Activated CD8-positive, alpha-beta memory T cell treated with anti-CD3 and anti-CD28 coated beads for 48 hours (primary cell): ENCODE data around the gene OR2D3.
"Not testable (repeated sequence)": the region's sequence is repeated elsewhere in the genome, so short reads cannot be mapped to it uniquely, and the experiment has no call there.

ENCODE experiments used
- DNase-seq, 3 experiments: peaks; one replicate each; pipeline ENCODE4 v3.0.0-alpha.2; 2020; ENCODE audit warnings: low read depth in 2 of 3, low spot score in 2 of 3

Gene OR2D3, protein sequence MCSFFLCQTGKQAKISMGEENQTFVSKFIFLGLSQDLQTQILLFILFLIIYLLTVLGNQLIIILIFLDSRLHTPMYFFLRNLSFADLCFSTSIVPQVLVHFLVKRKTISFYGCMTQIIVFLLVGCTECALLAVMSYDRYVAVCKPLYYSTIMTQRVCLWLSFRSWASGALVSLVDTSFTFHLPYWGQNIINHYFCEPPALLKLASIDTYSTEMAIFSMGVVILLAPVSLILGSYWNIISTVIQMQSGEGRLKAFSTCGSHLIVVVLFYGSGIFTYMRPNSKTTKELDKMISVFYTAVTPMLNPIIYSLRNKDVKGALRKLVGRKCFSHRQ

DNA sequence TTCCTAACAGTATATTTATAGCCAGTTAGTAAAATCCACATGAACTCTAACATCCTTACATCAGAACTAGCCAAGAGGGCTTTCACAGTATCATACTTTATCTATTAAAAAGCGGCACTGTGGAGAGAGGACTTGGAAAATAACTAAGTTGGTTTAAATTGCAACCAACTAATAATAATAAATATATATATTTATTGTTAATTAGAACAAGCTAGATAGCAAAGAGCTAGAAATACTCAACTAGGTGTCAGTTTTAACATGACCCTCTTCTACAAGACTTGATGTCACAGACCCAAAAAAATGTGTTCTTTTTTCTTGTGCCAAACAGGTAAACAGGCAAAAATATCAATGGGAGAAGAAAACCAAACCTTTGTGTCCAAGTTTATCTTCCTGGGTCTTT is at the start of gene OR2D3:
TSS of gene OR2D3 (plus strand) at position 301 of the 400 bp plus-strand sequence. CDS start at position 301, 0 bp downstream.
- DNase-seq, result no peak

DNA sequence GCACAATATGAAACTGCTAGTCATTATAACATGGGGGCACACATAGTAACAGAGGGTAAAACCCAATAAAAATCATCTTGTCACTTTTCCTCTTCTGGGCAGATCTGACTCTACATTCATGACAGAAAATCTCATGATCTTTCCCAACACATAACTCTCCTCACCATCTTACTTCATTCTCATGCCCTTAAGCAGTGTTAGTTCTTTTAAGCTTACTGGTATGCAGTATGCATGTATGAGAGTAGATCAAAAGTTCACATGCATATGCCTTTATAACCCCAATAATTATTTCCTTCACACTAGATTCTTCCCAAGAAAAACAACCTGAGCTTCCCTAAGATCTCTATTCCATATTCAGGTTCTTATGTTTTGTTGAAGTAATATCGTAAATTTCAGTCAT is 49.5 kb upstream of the OR2D3 start:
- DNase-seq, result no peak

DNA sequence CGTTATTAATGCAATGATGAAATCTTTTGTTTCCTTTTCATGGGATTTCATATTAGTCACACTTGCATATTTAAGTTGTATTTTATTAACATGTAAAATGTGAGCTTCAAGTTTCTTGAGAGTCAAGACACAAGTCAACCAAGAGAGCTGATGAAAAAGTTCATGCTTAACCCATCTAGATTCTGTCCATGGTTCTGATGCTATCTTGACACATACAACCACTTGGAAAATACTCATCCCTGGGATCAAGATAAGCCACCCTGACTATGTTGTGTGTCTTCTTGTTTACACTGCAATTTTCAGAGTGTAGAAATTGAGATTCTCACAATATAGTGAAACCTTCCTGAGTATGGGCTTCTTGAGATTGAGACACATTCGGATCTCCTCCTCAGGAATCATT is 45.0 kb upstream of the OR2D3 start:
- DNase-seq, result no peak

DNA sequence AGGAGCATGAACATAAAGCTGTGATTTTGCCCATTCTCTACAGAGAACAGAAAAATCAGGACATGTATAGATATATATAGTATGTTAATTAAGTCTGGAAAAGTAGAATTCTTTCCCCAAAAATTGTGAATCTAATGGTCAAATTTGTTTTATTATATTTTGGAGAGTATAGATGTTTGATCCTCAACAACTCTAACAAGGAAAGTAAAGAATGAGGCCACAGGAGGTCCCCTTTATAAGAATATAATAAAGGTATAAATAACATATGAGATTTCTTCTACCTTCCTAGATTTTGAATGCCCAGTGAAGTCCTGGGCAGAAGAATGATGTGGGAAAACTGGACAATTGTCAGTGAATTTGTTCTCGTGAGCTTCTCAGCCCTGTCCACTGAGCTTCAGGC is 44.5 kb upstream of the OR2D3 start, which contains the start of gene OR10A4:
TSS of gene OR10A4 (plus strand) at position 301 of the 400 bp plus-strand sequence. CDS start at position 324, 23 bp downstream.
- DNase-seq, result no peak

DNA sequence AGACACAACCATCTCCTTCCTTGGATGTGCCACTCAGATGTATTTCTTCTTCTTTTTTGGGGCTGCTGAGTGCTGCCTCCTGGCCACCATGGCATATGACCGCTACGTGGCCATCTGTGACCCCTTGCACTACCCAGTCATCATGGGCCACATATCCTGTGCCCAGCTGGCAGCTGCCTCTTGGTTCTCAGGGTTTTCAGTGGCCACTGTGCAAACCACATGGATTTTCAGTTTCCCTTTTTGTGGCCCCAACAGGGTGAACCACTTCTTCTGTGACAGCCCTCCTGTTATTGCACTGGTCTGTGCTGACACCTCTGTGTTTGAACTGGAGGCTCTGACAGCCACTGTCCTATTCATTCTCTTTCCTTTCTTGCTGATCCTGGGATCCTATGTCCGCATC is 43.9 kb upstream of the OR2D3 start:
- no peak for DNase-seq

DNA sequence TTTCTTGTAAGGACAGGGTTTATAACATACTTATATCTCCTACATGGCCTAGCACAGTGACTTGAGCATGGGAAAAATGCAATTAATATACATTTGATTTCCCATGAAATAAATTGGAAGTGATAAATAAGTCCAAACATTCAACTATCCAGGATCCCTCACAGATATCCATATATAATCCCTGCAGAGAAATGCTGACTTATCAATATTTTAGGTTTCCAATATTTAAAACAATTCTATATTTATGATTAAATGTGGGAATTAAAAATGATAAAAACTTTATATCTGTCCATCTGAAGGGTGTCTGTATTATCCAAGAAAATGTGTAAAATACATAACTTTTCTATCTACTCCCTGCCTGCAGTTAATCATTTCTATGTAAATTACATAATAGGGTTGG is 38.1 kb upstream of the OR2D3 start:
- DNase-seq, result no peak

DNA sequence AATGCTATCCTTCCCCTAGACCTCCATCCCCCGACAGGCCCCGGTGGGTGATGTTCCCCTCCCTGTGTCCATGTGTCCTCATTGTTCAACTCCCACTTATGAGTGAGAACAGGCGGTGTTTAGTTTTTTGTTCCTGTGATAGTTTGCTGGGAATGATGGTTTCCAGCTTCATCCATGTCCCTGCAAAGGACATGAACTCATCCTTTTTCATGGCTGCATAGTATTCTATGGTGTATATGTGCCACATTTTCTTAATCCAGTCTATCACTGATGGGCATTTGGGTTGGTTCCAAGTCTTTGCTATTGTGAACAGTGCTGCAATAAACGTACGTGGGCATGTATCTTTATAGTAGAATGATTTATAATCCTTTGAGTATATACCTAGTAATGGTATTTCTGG is 33.1 kb upstream of the OR2D3 start:
- DNase-seq, result not testable (repeated sequence)

DNA sequence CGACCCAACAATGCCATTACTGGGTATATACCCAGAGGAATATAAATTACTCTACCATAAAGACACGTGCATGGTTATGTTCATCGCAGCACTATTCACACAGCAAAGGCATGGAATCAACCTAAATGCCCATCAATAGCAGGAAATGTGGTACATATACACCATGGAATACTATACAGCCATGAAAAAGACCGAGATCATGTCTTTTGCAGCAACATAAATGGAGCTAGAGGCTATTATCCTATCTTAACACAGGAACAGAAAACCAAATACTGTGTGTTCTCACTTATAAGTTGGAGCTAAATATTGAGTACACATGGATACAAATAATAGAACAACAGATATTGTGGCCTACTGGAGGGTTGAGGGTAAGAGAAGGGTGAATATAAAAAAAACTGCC is 32.0 kb upstream of the OR2D3 start:
- no peak for DNase-seq

DNA sequence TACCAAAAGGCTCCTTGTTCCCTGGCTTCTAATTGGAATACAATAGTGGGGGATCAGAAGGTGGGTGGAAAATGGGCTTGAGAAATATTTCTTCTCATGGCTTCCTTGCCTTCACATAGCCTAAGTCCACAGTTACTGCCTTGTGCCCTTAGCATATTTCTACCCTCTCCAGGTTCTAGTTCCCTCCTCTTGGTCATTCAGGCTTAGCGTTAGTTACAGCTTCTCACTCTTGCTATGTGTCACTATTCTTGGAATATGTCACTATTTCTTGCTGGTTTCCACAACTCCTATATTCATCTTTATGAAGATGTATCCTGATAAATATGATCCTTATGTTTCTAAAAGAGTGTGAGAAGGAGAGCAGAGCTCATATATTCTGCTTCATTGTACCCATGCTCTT is 31.0 kb upstream of the OR2D3 start:
- no peak for DNase-seq

DNA sequence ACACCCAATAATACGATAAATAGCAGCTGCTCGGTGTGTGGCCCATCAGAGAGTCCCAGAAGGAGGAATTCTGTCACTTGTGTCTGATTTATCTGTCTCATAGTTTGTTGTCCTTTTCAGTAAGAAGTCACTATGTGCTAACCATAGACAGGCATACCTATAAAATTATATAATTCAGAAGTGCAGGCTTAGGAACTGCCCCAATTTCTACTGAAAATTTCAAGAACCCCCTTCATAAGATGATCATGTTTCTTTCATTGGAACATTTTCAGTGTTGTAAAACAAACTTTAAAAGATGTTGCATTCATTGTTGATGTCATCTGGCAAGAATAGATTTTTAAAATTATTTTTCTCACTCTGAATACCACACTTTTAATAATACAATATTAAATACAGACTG is 28.4 kb upstream of the OR2D3 start, which contains the start of gene OR2D2:
TSS of gene OR2D2 (minus strand) at position 101 of the 400 bp plus-strand sequence. CDS start at position 101, 0 bp downstream.
- no peak for DNase-seq

DNA sequence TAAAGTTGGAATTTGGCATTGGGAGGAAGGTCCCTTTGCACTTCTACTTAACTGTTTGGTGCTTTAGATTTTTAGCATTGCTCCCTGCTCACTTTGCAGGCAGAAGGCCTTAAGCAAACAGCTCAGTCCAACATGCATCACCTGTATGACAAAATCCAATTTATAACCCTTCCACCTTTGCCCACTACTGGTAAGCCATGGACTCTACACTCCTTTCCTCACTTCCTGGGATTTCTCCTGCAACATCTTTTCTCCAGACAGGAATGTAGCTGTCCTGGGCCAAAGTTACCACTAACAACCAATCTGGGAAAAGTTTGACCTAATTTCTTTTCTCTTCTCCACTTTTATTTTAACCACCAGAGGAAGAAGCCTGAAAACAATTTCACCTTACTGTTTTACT is 26.7 kb upstream of the OR2D3 start:
- no peak for DNase-seq

DNA sequence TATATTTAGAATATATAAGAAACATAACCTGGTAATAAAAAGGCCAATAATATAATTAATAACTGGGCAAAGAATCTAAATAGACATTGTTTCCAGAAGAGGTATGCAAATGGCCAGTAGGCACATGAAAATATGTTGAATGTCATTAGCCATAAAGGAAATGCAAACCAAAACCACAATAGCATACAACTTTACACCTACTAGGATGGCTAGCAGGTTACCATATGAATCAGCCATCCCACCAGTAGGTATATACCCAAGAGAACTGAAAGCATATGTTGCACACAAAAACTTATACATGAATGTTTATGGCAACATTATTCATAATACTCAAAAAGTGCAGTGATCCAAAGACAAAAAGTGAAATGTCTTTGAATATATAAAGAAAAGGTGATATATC is 25.8 kb upstream of the OR2D3 start:
- no peak for DNase-seq

DNA sequence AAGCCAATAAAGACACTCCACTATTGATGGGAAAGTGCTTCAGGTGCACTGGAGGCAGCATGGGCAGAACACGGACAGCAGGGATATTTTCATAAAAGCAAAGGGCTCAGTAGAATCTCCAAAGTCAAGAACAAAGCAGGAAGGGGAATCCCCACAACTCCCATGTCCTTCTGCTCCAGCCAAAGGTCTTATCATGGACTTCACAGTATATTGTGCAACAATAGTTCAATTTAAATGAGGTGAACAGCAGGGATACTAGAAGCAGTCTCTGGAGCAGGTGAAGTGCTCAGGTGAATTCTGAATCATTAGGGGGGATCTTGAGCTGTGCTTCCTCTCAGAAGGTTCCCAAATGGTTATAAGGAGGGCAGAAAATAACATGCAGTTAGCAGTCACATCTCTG is 21.9 kb upstream of the OR2D3 start:
- DNase-seq, result no peak

DNA sequence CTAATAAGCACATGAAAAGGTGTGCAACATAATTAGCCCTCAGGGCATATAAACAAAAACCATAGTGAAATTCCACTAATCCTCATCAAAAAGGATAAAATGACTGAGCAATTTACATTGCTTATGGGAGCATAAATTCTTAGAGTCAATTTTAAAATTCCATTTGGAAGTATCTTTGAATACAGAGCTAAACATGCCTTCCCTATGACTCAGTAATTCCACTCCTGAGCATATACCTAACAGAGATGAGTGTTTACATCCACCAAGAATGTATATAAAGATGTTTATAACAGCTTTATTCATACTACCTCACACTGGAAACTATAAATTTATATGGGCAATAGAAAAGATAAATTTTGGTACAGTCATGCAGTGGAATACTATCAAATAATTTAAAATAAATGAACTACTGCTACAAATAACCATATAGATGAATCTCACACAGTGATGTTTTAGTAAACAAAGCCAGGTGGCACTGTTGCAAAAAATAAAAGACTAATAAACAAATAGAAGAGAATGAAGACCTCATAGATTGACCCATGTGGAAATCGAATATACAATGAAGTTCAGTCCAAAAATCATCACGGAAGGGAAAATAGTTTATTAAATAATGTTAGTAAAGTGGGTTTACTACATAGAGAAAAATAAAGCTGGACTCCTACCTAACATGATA is 20.3 kb upstream of the OR2D3 start:
- no peak for DNase-seq

DNA sequence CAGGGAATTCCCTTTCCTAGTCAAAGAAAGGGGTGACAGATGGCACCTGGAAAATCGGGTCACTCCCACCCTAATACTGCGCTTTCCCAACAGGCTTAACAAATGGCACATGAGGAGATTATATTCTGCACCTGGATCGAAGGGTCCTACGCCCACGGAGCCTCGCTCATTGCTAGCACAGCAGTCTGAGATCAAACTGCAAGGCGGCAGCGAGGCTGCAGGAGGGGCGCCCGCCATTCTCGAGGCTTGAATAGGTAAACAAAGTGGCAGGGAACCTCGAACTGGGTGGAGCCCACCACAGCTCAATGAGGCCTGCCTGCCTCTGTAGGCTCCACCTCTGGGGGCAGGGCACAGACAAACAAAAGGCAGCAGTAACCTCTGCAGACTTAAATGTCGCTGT is 16.0 kb upstream of the OR2D3 start:
- not testable (repeated sequence) for DNase-seq

DNA sequence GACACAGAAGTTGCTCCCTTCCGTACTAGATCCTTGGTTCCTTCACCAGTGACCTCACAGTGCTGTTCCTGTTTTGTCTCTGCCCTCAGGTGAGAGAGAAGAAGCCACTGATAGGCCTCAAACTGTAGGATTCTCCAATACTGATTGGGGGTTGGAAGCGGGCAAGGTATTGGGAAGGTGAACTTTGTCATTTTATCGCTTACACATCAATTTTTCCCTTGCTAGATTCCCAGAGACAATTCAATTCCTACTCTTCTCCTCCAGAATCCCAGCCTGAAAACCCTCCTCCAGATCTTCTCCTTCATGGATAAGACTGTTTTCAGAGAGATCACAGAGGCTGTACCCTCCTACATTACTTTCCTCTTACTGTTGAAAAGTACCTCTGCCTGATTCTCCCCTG is 9.4 kb upstream of the OR2D3 start:
- DNase-seq, result no peak

DNA sequence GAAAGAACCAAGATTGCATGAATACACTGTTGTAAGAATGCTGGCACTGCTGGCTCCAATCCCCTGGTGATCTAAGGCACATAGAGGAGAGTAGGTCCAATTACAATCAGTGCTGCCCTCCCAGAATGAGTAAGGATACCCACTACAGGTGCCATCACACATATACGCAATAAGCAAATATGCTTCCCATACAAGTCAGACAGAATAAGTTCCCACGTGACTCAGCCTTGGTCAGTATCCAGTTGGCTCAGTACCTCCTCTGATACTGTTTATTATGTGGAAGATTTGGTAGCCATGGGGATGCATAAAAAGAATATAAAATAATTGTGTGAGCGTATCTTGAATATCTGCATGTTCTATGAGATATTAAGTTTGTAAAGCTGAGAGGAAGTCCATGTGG is 8.9 kb upstream of the OR2D3 start:
- no peak for DNase-seq

DNA sequence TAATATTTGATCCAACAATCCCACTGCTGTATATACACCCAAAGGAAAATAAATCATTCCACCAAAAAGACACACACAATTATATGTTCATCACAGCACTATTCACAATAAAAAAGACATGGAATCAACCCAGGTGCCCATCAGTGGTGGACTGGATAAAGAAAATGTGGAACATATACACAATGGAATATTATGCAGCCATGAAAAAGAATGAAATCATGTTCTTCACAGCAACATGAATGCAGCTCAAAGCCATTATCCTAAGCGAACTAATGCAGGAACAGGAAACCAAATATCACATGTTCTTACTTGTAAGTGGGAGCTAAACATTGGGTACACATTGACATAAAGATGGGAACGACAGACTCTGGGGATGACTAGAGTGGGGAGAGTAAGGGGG is 1.1 kb upstream of the OR2D3 start:
- DNase-seq, result no peak

DNA sequence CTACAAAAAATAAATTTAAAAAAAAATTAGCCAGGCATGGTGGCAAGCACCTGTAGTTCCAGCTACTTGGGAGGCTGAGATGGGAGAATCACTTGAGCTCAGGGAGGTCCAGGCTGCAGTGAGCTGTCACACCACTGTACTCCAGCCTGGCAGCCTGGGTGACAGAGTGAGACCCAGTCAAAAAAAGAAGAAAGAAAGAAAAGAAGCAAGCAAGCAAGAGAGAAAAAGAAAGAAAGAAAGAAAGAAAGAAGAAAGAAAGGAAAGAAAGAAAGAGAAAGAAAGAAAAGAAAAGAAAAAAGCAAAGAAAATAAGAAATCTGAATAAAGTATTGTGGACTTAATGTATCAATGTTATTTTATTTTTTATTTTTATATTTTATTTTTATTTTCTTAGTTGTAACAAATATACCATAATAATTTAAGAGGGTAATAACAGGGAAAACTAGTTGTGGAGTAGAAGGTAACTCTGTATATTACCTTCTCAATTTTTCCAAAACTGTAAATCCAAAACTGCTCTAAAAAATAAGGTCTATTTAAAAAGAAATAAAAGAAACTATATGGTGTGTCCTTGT is 4.3 kb downstream of the OR2D3 start:
- DNase-seq, result no peak

DNA sequence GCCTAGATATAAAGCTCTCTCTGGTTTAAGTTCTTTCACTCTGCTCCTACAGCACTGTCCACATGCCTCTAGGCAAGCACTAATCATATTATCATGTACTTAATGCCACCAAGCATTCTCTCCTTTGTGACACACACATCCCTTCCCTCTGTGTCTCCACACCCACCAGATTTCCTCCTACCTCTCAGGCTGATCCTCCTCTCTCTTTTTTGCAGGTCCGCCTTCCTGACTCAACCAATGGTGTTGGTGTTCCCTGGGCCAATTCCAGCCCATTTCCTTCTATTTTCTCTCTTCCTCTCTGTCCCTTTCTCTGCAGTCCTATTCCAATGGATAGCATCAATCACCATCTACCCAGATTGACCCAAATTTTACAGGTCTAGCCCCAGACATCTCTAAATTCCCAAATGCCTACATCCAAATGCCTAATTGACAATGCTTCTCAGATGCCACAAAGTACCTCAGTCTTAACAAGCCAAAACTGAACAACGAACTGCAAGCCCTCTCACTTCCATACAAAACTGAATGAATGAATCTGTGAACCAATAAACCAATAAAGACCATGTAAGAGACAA is 4.9 kb downstream of the OR2D3 start:
- DNase-seq, result no peak

DNA sequence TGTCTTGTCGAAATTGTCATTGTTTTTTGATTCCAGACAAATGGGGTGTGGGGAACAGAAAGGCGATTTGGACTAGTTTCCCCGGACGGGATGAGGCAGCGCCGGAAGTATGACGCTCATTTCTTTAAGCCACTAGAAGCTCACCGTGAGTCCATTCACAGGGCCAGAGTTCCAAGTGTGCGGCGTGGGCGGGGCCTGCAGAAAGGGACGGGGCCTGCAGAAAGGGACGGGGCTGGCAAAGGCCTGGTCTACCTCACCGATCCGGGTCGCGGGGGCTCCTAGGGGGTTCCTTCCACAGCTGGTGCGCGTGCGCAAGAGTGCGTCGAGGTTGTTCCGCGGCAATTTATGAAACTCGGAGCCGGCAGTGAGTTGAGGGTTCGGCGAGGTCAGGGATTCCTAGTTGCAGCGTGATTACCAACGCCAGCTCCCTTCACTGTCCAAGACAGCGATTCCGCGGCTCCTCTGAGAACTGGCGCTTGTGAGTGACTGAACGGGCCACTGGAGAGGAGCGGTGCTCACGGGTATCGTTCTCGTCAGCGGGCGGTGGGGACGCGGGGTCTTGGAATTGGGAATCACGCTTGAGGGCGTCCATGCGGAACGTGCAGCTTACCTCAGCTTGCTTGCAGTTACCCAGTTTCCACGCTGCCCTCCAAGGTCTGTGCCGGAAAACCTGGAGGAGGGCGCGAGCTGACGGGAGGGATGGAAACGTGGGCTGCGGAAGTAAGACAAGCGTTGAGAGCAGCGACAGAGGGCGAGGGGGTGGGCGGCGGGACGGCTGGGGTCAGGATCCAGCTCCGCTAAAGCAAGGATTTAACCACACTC is 5.6 kb downstream of the OR2D3 start, which contains the start of gene ZNF215:
TSS of gene ZNF215 (plus strand) at position 219 of the 822 bp plus-strand sequence. CDS start 5,847 bp downstream, outside the sequence.
- peak in 2 of 3 experiments; percentile 19 to 30 for DNase-seq
